ENCODE measurements around the gene PANX1.

DNA sequence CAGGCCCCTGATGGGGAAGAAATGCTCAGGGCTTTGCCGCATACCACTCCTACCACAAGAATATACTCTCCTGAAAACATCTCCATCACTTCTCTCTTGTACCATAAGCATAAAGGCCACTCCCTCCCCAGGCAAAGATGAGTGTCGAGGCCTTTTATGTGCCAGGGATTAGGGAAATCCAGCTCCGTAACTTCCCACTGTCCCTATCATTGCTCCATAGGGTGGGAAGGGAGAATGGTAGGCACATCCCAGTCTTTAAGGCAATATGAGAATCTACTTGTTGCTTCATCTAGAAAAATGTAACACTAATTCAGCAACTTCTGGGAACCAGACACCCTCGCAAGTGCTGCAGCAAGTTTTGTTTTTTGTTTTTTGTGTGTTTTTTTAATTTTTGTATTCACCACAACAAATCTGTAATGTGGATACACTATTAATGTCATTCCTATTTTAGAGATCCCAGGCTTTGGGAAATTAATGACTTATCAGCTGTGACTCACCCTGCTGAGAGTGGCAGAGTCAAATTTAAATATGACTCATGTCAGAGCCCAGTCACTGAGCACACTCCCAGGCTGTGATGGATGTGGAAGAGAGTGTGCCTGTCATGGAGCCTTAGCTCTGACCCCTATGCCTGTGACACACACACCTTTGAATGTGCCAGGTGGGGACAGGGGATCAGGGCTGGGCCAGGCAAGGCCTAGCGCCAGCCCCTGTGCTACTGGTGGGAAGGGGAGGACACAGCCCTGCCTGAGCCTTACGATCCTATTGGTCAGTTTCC lies 23.4 kb downstream of the PANX1 start:
- no peak for TF ChIP-seq CTCF (conservative IDR thresholded peaks at IDR 0.05; ENCODE audit: low read depth, low read length)
- no peak for TF ChIP-seq EZH2 (IDR thresholded peaks at IDR 0.05; ENCODE audit: borderline replicate concordance, low read depth, low read length, poor library complexity, severe bottlenecking)

Data from A673 (cell line).